Panc1 (cell line): ENCODE data around the gene CLCN4. TPM values are rescaled to one million over a fixed set of nuclear protein-coding genes. Genes with fewer than 3 reads are reported as not detected.

Experiments used
- ATAC-seq: fragments of 200-7000 bp; cut with Tn5 transposase; 2 replicates; pipeline ENCODE4 v1.9.1; 2020; ENCODE audit warnings: mild to moderate bottlenecking, moderate library complexity
- BruUV-seq: library from RNA; stranded (reverse); fragments of 400-500 nt; replicated peaks from 2 replicates; lab custom pipeline; 2021; lab: Mats Ljungman, UMichigan
- CTCF ChIA-PET: fragments of 300-600 bp; sonication (Branson Sonifier 250); formaldehyde crosslinking; loops from one replicate; lab custom pipeline; 2022; ENCODE audit warnings: antibody characterized with exemption; lab: Charles Lee
- POLR2A ChIA-PET: fragments of 300-600 bp; sonication (Branson Sonifier 250); formaldehyde crosslinking; loops from one replicate; lab custom pipeline; 2022; ENCODE audit warnings: antibody characterized with exemption; lab: Charles Lee
- DNase-seq: peaks from one replicate; pipeline ENCODE4 v3.0.0-alpha.2; 2010; ENCODE audit warnings: low read depth, low spot score
- H3K27ac ChIP-seq: 2 replicates; pipeline ENCODE4 v1.5.1; 2011; ENCODE audit warnings: mild to moderate bottlenecking, low read length, inconsistent platforms
- H3K27me3 ChIP-seq: fragments of 200-500 bp; sonication (Bioruptor generic); 2 replicates; pipeline ENCODE4 v1.6.0; 2014; ENCODE audit warnings: low read length, inconsistent platforms; ENCODE audit not compliant: control insufficient read depth, insufficient read depth
- H3K36me3 ChIP-seq: fragments of 200-500 bp; sonication (Bioruptor generic); 2 replicates; pipeline ENCODE4 v1.5.1; 2014; ENCODE audit warnings: inconsistent platforms, mild to moderate bottlenecking, low read length, moderate library complexity; ENCODE audit not compliant: control insufficient read depth, insufficient read depth
- H3K4me1 ChIP-seq: 2 replicates; pipeline ENCODE4 v1.5.1; 2011; ENCODE audit warnings: inconsistent platforms, mild to moderate bottlenecking, low read length, moderate library complexity; ENCODE audit not compliant: control insufficient read depth, insufficient read depth
- H3K4me3 ChIP-seq, 2 experiments: 2 replicates each; pipeline ENCODE4 v1.5.1; 2011 to 2012; ENCODE audit warnings: low read depth in 2 of 2, low read length in 2 of 2, mild to moderate bottlenecking in 2 of 2, inconsistent platforms in 1 of 2, moderate library complexity in 1 of 2
- H3K9me3 ChIP-seq: fragments of 200-500 bp; sonication (Bioruptor generic); 2 replicates; pipeline ENCODE4 v1.5.1; 2014; ENCODE audit warnings: low read depth, mild to moderate bottlenecking, inconsistent platforms, low read length, moderate library complexity; ENCODE audit not compliant: control insufficient read depth, insufficient read depth
- POLR2AphosphoS5 ChIP-seq: IDR thresholded peaks from 2 replicates; pipeline ENCODE4 v1.6.1; 2012; ENCODE audit warnings: mild to moderate bottlenecking, low read depth, low read length, moderate library complexity
- REST ChIP-seq, 2 experiments: IDR thresholded peaks; 2 replicates each; pipeline ENCODE4 v1.6.1; 2011 to 2012; ENCODE audit warnings: low read depth in 2 of 2, control low read depth in 1 of 2, low read length in 1 of 2, mild to moderate bottlenecking in 1 of 2, moderate library complexity in 1 of 2; ENCODE audit not compliant: insufficient read depth in 1 of 2
- SIN3A ChIP-seq: IDR thresholded peaks from 2 replicates; pipeline ENCODE4 v1.6.1; 2012; ENCODE audit warnings: low read depth, mild to moderate bottlenecking, low read length, moderate library complexity, borderline replicate concordance; ENCODE audit not compliant: insufficient read depth
- TCF7L2 ChIP-seq: IDR thresholded peaks from 2 replicates; pipeline ENCODE4 v1.6.1; 2011; ENCODE audit warnings: mild to moderate bottlenecking, low read depth, low read length, inconsistent platforms
- in situ Hi-C: cut with HindIII; loops from 2 replicates; pipeline ENCODE4 v1.10.0; 2016; ENCODE audit warnings: low sequenced_read_pairs, low pct_unique_long_range_greater_than_20kb
- intact Hi-C: fragments of 100-400 bp; cut with micrococcal nuclease; formaldehyde crosslinking; loops from one replicate; pipeline ENCODE4 v1.10.0; 2022; ENCODE audit not compliant: unreplicated experiment
- total RNA-seq: library from RNA; stranded (reverse); gene quantifications from one replicate; pipeline ENCODE4 v1.2.1, GENCODE V29; 2021; ENCODE audit not compliant: unreplicated experiment
- TF ChIP-seq, protein P1 (sequence below): fragments of 450-650 bp; IDR thresholded peaks from 2 replicates; pipeline ENCODE4 v1.5.1; 2017; ENCODE audit warnings: mild to moderate bottlenecking

CLCN4 gene
- total RNA-seq, 1 experiment from 2014 or later = 2.5 TPM

DNA sequence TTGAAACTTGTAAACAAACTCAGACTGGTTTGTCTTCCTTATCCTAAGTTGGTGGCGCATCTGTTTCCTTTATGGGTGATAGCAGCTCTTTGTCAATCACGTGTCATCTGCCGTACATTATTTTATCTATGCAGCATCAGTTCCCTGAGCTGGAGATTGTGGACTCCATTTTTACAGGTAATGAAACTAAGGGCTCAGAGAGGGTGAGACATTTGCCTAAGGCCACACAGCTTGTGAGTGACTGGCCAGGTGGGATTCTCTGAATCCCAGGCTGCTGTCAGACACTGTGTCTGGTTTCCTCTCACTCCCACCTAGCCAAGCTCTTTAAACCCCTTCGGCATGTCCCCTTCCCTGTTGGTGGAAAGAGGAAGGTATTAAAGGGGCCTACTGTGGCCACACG lies 41.7 kb upstream of the CLCN4 start:
- Histone ChIP-seq H3K27me3 (no peaks in the 10 kb centered on the region), H3K36me3 (no peaks in the 10 kb centered on the region), H3K27ac (no peak overlapping the region), H3K4me3 (no peak overlapping the region), H3K9me3 (peaks cover 4% of the 10 kb centered on the region; the same call in 1 of the 2 replicates), H3K4me1 (no peaks in the 10 kb centered on the region)
- intact Hi-C loops = no loop called here
- CTCF ChIA-PET = no interaction called here
- no peak for DNase-seq
- no peak for ATAC-seq
- in situ Hi-C loops = no loop called here
- POLR2A ChIA-PET = no interaction called here
- no TSS peak for BruUV-seq
- TF ChIP-seq TCF7L2 (no peak), POLR2AphosphoS5 (no peak), REST (IDR thresholded peaks at IDR 0.05; ENCODE audit: insufficient read depth in 1 of 2, low read depth in 2 of 2, low read length in 1 of 2) (no peak), SIN3A (no peak)
- TF ChIP-seq, protein P1, sequence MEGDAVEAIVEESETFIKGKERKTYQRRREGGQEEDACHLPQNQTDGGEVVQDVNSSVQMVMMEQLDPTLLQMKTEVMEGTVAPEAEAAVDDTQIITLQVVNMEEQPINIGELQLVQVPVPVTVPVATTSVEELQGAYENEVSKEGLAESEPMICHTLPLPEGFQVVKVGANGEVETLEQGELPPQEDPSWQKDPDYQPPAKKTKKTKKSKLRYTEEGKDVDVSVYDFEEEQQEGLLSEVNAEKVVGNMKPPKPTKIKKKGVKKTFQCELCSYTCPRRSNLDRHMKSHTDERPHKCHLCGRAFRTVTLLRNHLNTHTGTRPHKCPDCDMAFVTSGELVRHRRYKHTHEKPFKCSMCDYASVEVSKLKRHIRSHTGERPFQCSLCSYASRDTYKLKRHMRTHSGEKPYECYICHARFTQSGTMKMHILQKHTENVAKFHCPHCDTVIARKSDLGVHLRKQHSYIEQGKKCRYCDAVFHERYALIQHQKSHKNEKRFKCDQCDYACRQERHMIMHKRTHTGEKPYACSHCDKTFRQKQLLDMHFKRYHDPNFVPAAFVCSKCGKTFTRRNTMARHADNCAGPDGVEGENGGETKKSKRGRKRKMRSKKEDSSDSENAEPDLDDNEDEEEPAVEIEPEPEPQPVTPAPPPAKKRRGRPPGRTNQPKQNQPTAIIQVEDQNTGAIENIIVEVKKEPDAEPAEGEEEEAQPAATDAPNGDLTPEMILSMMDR = no peak

DNA sequence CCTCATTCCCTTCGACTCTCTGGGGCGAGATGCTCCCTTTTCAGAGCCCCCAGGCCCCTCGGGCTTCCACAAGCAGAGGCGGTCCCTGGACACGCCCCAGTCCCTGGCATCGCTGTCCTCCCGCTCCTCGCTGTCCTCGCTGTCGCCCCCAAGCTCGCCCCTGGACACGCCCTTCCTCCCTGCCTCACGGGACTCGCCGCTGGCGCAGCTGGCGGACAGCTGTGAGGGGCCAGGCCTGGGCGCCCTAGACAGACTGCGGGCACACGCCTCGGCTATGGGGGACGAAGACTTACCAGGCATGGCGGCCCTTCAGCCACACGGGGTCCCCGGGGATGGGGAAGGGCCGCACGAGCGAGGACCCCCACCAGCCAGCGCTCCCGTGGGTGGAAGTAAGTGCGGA lies 39.5 kb upstream of the CLCN4 start:
- intact Hi-C loops = no loop called here
- in situ Hi-C loops = no loop called here
- TF ChIP-seq POLR2AphosphoS5 = no peak
- no peak for TF ChIP-seq TCF7L2
- TF ChIP-seq, protein P1 = no peak
- TF ChIP-seq REST (IDR thresholded peaks at IDR 0.05; ENCODE audit: insufficient read depth in 1 of 2, low read depth in 2 of 2, low read length in 1 of 2) = no peak
- TF ChIP-seq SIN3A = no peak
- ATAC-seq (no peak), DNase-seq (no peak)
- ChIA-PET POLR2A (no interaction called here), CTCF (no interaction called here)
- Histone ChIP-seq H3K27me3 (no peaks in the 10 kb centered on the region), H3K36me3 (no peaks in the 10 kb centered on the region), H3K27ac (no peak overlapping the region), H3K9me3 (peaks cover 11% of the 10 kb centered on the region; the same call in 1 of the 2 replicates), H3K4me3 (no peak overlapping the region), H3K4me1 (no peaks in the 10 kb centered on the region)
- BruUV-seq = no TSS peak
